HG02852 (cell line): ENCODE data around the gene CDK19.
"Not testable (repeated sequence)": the region's sequence is repeated elsewhere in the genome, so short reads cannot be mapped to it uniquely, and the experiment has no call there.

ENCODE experiments used
- ATAC-seq: cut with Tn5 transposase; IDR thresholded peaks from one replicate; pipeline ENCODE4 v1.9.1; 2021; ENCODE audit warnings: mild to moderate bottlenecking, moderate library complexity; ENCODE audit not compliant: unreplicated experiment

CDK19 gene

DNA sequence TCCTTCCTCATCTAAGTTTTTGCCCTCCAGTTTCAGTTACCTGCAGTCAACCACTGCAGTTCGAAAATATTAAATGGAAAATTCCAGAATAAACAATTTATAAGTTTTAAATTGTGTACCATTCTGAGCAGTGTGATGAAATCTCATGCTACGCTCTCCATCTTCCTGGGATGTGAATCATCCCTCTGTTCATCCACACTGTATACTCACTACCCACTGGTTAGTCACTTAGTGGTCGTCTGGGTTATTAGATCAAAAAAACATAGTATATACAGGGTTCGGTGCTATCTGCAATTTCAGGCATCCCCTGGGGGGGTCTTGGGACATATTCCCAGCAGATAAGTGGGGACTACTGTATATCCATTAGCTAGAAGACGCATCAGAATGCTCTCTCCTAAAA, 186.9 kb downstream of the CDK19 start:
- no peak for ATAC-seq

GRCh38 chr6:110626442-110626841, 188.8 kb downstream of the CDK19 start:
- no peak for ATAC-seq

- ATAC-seq = no peak
Measured at GRCh38 chr6:110625883-110626282, 189.4 kb downstream of the CDK19 start.

DNA sequence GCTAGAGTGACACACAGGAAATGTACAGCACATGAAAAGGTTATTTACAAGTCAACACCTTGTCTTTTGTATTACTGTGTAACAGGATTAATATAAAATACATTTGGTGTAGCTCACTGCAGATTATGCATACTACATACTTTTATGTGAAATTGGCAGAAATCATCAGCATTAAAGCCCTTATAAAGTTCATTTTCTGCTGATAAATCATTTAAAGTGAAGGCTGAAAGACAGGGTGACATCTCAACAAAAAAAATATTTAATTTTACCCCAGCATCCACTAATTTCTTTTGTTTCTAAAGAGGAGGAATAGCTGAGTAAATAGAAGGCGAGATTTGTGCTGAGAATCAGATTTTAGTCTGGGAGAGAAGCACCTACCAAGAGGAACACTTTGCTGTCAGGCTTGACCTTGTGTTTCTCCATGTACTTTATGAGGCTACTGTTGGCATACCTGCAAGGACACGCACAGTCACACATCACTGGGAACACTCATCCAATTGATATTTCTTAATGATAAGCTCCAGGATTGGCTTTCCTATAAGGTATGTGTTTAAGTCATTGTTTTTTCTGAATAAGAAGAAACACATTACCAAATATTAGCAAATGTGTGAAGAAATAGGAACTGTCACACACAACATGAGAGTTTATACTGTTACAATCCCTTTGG, 192.2 kb downstream of the CDK19 start:
- no peak for ATAC-seq

DNA sequence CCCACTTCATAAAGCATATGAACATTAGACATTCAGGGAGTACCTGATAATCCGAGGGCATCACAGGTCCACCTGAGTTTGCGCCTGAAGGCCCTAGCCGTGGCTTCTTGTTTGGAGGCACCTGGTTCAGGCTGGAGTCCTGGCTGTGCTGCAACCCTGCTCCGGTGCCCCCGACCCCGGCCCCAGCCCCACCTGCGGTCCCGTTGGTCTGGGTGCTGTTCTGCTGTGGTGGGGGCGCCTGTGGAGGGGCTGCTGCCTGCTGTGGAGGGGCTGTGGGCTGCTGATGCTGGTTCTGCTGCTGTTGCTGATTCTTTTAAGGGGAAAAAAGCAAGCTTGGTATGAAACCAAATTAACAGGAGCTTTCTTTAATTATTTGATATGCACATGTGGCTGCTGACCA, 194.2 kb downstream of the CDK19 start:
- ATAC-seq = no peak

- ATAC-seq = no peak
Measured at GRCh38 chr6:110620065-110620464, 195.2 kb downstream of the CDK19 start.

DNA sequence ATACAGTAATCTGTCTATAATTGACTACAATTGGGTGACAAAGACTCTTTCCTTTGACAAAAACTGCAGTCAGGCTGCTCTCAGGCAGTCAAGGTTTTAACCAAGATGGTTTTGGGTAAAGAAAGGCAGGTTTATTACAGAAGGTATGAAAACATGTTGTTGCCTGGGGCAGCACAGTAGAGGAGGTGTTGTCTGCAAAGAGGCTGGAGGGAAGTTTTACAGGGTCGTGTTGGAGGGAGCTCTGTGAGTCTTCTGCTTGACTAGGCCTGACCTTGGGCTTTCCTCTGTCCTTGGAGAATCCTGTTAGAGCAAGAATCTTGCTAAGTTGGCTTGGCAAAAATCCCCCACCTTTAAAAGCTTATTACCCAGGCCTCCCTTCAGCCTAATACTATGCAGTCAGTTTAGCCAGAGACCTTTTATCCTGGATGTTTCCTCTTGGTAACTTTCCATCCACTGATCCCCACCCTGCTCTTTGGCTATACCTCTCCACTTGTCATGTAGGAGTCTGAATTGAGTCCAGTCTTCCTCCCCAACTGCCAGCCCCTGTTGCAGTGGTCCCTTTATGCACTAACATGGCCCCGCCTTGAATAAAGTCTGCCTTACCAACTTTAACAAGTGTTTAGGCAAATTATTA, 195.9 kb downstream of the CDK19 start:
- no peak for ATAC-seq

- no peak for ATAC-seq
Measured at GRCh38 chr6:110618591-110619267, 196.5 kb downstream of the CDK19 start.

DNA sequence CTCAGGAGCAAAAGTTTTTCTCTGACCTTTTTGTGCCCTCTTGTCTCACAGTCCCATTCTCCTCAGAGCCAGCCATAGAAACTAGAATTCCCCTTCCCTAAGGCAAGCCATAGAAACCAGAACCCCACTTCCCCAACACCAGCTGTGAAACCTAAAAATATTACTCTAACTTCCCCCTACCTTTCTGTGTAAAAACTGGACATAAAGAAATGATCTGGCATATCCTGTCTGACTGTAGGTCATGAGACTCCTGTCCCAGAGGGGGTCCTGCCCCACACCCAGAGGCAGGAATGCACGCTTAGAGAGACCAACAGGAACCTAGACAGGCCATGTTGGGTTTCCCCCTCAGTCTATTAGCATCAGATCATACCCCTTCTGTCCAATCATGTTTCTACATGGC, 198.2 kb downstream of the CDK19 start:
- ATAC-seq = peak; percentile 91

- no peak for ATAC-seq
Measured at GRCh38 chr6:110615722-110616121, 199.5 kb downstream of the CDK19 start.

DNA sequence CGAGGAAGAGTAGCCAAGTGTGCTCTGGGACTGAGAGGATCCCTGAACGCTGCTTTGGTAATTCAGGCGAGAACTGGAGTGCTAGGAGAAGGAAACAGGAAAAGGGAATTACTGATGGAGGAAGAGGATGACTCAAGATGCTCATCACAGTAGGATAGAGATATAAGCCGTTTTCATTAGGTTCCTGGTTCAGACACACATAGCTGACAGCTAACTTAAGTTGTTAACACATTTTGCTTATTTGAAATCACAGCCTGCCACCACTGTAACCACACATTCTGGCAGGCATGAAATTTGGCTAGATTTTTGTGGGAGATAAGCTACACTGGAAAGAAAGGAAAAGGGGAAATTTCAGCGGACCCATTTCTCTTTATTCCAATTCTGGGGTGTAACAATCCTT, 200.7 kb downstream of the CDK19 start:
- ATAC-seq = no peak

DNA sequence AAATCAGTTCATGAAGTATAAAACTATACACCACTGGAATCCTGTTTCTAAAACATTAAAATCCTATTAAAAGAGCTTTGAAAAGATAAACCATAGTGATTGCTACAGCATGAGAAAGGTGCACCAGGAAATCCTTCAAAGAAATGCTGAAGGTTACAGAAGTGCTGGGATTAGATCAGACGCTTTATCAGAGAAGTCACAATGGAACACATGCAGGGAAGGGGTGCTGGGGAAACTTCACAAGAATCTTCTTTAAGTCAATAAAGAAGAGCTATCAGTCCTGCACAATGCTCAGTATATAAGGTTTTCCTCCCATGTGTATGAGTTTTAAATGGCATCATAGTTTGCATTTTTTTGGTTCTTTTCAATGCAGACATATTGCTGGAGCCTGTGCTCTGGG, 201.2 kb downstream of the CDK19 start:
- ATAC-seq = no peak

DNA sequence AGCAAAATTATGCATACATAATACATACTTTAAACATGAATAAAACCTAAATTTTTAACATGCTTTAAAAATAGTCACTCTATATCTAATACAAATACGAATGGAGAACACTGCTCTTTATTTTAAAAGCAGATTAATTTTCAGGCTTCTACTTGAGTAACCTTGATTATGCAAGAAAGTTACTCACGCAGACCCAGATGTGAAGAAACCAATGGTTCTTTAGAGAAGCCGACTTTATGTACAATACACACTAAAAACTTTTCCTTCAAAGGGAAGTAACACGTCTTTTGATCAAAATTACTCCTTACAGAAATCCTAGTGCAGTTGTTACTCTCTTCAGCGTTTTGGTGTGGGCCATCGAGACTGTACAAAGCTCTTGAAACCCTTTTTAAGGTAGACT, 201.9 kb downstream of the CDK19 start:
- ATAC-seq = no peak

- ATAC-seq = no peak
Measured at GRCh38 chr6:110612298-110612697, 203.0 kb downstream of the CDK19 start.

DNA sequence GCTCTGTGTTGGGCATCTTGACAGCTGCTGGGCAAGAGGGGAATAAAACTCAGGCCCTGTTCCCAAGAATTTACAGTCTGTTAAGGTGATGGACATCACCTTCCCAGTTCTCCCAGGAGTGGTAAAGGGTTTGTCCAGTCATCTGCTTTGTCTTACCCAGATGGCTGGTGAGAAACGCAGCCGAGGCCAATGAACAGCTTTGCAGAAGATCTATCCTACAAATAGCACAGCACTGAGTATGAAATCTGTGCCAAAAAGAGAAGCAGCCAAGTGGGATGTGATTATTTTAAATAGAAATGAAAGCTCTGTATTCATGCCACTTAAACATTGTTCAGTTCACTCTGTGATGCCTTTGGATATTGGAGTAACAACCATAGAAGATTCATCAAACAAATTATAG, 206.2 kb downstream of the CDK19 start:
- ATAC-seq = no peak

- ATAC-seq = no peak
Measured at GRCh38 chr6:110608151-110608550, 207.1 kb downstream of the CDK19 start.

- no peak for ATAC-seq
Measured at GRCh38 chr6:110606151-110606550, 209.1 kb downstream of the CDK19 start.

DNA sequence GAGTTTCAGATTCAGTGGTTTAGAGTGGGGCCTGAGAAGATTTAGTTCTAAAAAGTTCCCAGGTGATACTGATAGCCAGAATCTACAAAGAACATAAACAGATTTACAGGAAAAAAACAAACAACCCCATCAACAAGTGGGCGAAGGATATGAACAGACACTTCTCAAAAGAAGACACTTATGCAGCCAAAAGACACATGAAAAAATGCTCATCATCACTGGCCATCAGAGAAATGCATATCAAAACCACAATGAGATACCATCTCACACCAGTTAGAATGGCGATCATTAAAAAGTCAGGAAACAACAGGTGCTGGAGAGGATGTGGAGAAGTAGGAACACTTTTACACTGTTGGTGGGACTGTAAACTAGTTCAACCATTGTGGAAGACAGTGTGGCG, 214.6 kb downstream of the CDK19 start:
- not testable (repeated sequence) for ATAC-seq

DNA sequence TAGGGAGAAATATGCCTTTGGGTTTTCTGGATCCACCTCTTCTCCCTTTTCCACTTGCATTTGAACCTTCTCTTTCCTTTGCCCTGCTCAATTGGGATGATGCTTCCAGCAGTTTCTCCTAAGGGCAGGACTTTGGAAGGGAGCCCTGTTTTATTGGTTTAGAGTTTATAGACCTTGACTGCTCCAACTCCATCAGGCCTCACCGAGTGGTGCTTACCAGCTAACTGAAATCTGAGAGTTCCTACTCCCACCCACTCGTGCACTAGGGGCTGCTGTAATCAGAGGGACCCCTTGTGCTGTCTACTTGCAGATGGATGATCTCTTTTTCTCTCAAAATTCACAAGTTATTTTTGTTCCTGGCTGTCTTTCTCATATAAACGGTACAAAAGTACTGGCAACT, 217.5 kb downstream of the CDK19 start:
- no peak for ATAC-seq

DNA sequence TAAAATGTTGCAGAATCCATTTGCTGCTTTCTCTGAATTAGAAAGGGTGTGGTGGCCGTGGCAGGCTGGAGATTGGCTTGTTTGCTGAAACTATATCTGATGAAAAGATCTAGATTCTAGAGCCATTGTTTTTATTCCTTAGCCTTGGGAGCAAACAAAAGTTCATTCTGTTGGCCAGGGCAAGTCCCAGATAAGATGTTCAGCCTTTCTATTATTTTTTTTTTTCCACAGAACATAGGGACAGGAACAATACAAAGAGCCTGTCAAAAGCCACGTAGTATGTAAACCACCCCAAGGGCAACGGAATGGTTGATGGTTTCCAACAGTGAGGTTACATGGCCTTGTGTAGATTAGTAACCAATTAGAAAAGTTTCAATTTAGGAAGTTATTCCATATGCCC, 218.9 kb downstream of the CDK19 start:
- ATAC-seq = no peak

GRCh38 chr6:110595112-110595511, 220.2 kb downstream of the CDK19 start:
- ATAC-seq = no peak

DNA sequence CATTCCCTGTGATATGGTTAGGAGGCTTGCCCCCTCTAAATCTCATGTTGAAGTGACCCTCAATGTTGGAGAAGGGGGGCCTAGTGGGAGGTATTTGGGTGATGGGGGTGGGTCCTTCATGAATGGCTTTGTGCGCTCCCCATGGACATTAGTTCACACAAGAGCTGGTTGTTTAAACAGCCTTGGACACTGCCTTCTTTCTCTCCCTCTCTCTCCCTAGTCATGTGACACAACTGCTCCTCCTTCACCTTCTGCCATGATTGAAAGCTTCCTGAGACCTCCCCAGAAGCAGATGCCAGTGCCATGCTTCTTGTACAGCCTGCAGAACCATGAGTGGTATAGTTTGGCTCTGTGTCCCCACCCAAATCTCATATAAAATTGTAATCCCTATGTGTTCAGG, 221.6 kb downstream of the CDK19 start:
- no peak for ATAC-seq
